Neural progenitor cell (in vitro differentiated cells): Measurements from ENCODE around the gene LTC4S.

Source experiments
- CTCF ChIP-seq: fragments of 200-600 bp; sonication (generic); IDR thresholded peaks from 2 replicates; pipeline ENCODE4 v1.5.1; 2017; ENCODE audit warnings: antibody characterized with exemption, mild to moderate bottlenecking
- EZH2 ChIP-seq: fragments of 200-600 bp; sonication (generic); IDR thresholded peaks from 2 replicates; pipeline ENCODE4 v1.6.1; 2017; ENCODE audit warnings: antibody characterized with exemption, mild to moderate bottlenecking, moderate library complexity

GRCh38 chr5:179769271-179769670, 24.5 kb upstream of the LTC4S start:
- TF ChIP-seq CTCF (no peak), EZH2 (no peak)
